HepG2 (cell line): Measurements from ENCODE around the gene TCF12. TPM values are rescaled to one million over a fixed set of nuclear protein-coding genes. Genes with fewer than 3 reads are reported as not detected.

Experiments
- AHR ChIP-seq: IDR thresholded peaks from 2 replicates; pipeline ENCODE4 v1.6.1; 2018; ENCODE audit warnings: missing genetic modification reagents, missing compliant biosample characterization
- CBX1 ChIP-seq: IDR thresholded peaks from one replicate; pipeline ENCODE4 v1.6.1; 2016; ENCODE audit warnings: antibody characterized with exemption, low read depth
- EHMT2 ChIP-seq: fragments of 200-600 bp; sonication (generic); IDR thresholded peaks from 2 replicates; pipeline ENCODE4 v1.7.0; 2017; ENCODE audit warnings: antibody characterized with exemption, low read depth, low read length, borderline replicate concordance
- FOXK1 ChIP-seq: sonication (generic); formaldehyde crosslinking; IDR thresholded peaks from 2 replicates; pipeline ENCODE4 v1.4.0; 2020; ENCODE audit warnings: low read depth, missing genetic modification reagents, borderline replicate concordance
- GATAD1 ChIP-seq: IDR thresholded peaks from 2 replicates; pipeline ENCODE4 v1.6.1; 2016; ENCODE audit warnings: missing genetic modification reagents, missing compliant biosample characterization
- HDAC6 ChIP-seq: fragments of 200-600 bp; sonication (generic); IDR thresholded peaks from 2 replicates; pipeline ENCODE4 v1.7.0; 2017; ENCODE audit warnings: mild to moderate bottlenecking, antibody characterized with exemption, low read length, low read depth
- IKZF1 ChIP-seq: fragments of 450-650 bp; IDR thresholded peaks from 2 replicates; pipeline ENCODE4 v1.7.1; 2016
- IRF2 ChIP-seq: IDR thresholded peaks from 2 replicates; pipeline ENCODE4 v1.6.1; 2018; ENCODE audit warnings: missing genetic modification reagents, missing compliant biosample characterization
- KLF11 ChIP-seq: IDR thresholded peaks from 2 replicates; pipeline ENCODE4 v1.6.1; 2016; ENCODE audit warnings: missing compliant biosample characterization
- KLF13 ChIP-seq: sonication (generic); formaldehyde crosslinking; IDR thresholded peaks from 2 replicates; pipeline ENCODE4 v1.4.0; 2020; ENCODE audit warnings: mild to moderate bottlenecking, missing genetic modification reagents
- PCBP1 ChIP-seq: fragments of 200-400 bp; formaldehyde crosslinking; IDR thresholded peaks from 2 replicates; pipeline ENCODE4 v1.6.1; 2017; ENCODE audit warnings: mild to moderate bottlenecking, low read depth, low read length, borderline replicate concordance
- PPARG ChIP-seq: conservative IDR thresholded peaks from 2 replicates; pipeline ENCODE4 v1.6.1; 2016; ENCODE audit warnings: missing biosample characterization, missing genetic modification reagents
- ZBTB7B ChIP-seq: sonication (generic); formaldehyde crosslinking; IDR thresholded peaks from 2 replicates; pipeline ENCODE4 v1.4.0; 2020; ENCODE audit warnings: missing genetic modification reagents
- ZC3H13 ChIP-seq: sonication (generic); formaldehyde crosslinking; IDR thresholded peaks from 2 replicates; pipeline ENCODE4 v1.8.1; 2023; ENCODE audit warnings: mild to moderate bottlenecking, missing genetic modification reagents, moderate library complexity
- ZNF138 ChIP-seq: sonication (generic); formaldehyde crosslinking; IDR thresholded peaks from 2 replicates; pipeline ENCODE4 v1.5.0; 2020; ENCODE audit warnings: mild to moderate bottlenecking, low read depth, missing genetic modification reagents
- ZNF331 ChIP-seq: sonication (generic); formaldehyde crosslinking; IDR thresholded peaks from 2 replicates; pipeline ENCODE4 v1.4.0; 2020; ENCODE audit warnings: missing genetic modification reagents
- ZNF780A ChIP-seq: sonication (generic); formaldehyde crosslinking; IDR thresholded peaks from 2 replicates; pipeline ENCODE4 v1.8.0; 2022; ENCODE audit warnings: mild to moderate bottlenecking, missing genetic modification reagents, moderate library complexity
- ZNF841 ChIP-seq: sonication (generic); formaldehyde crosslinking; IDR thresholded peaks from 2 replicates; pipeline ENCODE4 v1.8.1; 2023; ENCODE audit warnings: missing genetic modification reagents, borderline replicate concordance
- polyA plus RNA-seq, 8 experiments: library from polyadenylated mRNA; depleted of rRNA in 3 of 8; stranded (reverse) in 7 of 8; unstranded in 1 of 8; fragments of >200 nt; fragmentation: Illumina TruSeq in 4 of 8; extraction: Trizol in 4 of 8; gene quantifications; 2 replicates each; pipeline versions ENCODE4 v1.2.1 to v1.2.3, GENCODE V29; 2011 to 2016; ENCODE audit warnings: low read depth in 4 of 8, missing spikeins in 1 of 8, mixed read lengths in 1 of 8; ENCODE audit not compliant: insufficient read depth in 1 of 8
- total RNA-seq, 5 experiments: library from RNA; depleted of rRNA; stranded (reverse); fragments of >200 nt; fragmentation: Illumina TruSeq; extraction: Trizol; gene quantifications; 2 replicates each; pipeline ENCODE4 v1.2.3, GENCODE V29; 2016; ENCODE audit warnings: low read depth in 1 of 5
- TF ChIP-seq, protein P1 (sequence below): sonication (generic); formaldehyde crosslinking; IDR thresholded peaks from 2 replicates; pipeline ENCODE4 v1.4.0; 2020; ENCODE audit warnings: mild to moderate bottlenecking, missing genetic modification reagents
- TF ChIP-seq, protein P2 (sequence below): sonication (generic); formaldehyde crosslinking; IDR thresholded peaks from 2 replicates; pipeline ENCODE4 v1.8.1; 2023; ENCODE audit warnings: mild to moderate bottlenecking, missing genetic modification reagents, borderline replicate concordance
- TF ChIP-seq, protein P3 (sequence below): sonication (generic); formaldehyde crosslinking; IDR thresholded peaks from 2 replicates; pipeline ENCODE4 v1.5.1; 2020; ENCODE audit warnings: mild to moderate bottlenecking, moderate library complexity, missing genetic modification reagents
- TF ChIP-seq, protein P4 (sequence below), 2 experiments: IDR thresholded peaks; 2 replicates each; pipeline ENCODE4 v1.6.1; 2011 to 2012; ENCODE audit warnings: low read length in 2 of 2, borderline replicate concordance in 1 of 2, low read depth in 1 of 2, mild to moderate bottlenecking in 1 of 2, moderate library complexity in 1 of 2
- TF ChIP-seq, protein P5 (sequence below): sonication (generic); formaldehyde crosslinking; IDR thresholded peaks from 2 replicates; pipeline ENCODE4 v1.8.0; 2022; ENCODE audit warnings: mild to moderate bottlenecking, missing genetic modification reagents

Gene TCF12
- total and polyA plus RNA-seq, 2 of the 13 experiments (the other 11 are each of a cell fraction or from before 2014, with no cell fraction given): 48.6 to 51.1 TPM

GRCh38 chr15:56886932-56887781 lies 31.3 kb upstream of the TCF12 start (continued):
- peak; percentile 42; the same call in 1 of the 2 replicates for TF ChIP-seq AHR (CRISPR knock-in tag)
- TF ChIP-seq, protein P1, sequence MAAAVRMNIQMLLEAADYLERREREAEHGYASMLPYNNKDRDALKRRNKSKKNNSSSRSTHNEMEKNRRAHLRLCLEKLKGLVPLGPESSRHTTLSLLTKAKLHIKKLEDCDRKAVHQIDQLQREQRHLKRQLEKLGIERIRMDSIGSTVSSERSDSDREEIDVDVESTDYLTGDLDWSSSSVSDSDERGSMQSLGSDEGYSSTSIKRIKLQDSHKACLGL: peak; percentile 22
- TF ChIP-seq, protein P2, sequence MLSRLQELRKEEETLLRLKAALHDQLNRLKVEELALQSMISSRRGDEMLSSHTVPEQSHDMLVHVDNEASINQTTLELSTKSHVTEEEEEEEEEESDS (CRISPR knock-in tag): no peak
- TF ChIP-seq IRF2 (CRISPR knock-in tag): peak; percentile 76
- 0 out of 2 replicates have a peak, but pooled peaks have one; percentile 19 for TF ChIP-seq KLF11 (CRISPR knock-in tag)
- peak; percentile 67 for TF ChIP-seq PPARG (CRISPR knock-in tag)
- TF ChIP-seq GATAD1 (CRISPR knock-in tag): peak; percentile 86
- TF ChIP-seq CBX1: peak; percentile 87
- no peak for TF ChIP-seq ZNF780A (CRISPR knock-in tag)
- peak; percentile 64 for TF ChIP-seq ZC3H13 (CRISPR knock-in tag)
- peak; percentile 66; the same call in 1 of the 2 replicates for TF ChIP-seq EHMT2
- TF ChIP-seq, protein P3, sequence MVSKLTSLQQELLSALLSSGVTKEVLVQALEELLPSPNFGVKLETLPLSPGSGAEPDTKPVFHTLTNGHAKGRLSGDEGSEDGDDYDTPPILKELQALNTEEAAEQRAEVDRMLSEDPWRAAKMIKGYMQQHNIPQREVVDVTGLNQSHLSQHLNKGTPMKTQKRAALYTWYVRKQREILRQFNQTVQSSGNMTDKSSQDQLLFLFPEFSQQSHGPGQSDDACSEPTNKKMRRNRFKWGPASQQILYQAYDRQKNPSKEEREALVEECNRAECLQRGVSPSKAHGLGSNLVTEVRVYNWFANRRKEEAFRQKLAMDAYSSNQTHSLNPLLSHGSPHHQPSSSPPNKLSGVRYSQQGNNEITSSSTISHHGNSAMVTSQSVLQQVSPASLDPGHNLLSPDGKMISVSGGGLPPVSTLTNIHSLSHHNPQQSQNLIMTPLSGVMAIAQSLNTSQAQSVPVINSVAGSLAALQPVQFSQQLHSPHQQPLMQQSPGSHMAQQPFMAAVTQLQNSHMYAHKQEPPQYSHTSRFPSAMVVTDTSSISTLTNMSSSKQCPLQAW (CRISPR knock-in tag): peak; percentile 42; the same call in 1 of the 2 replicates
- TF ChIP-seq FOXK1 (CRISPR knock-in tag): peak; percentile 68; the same call in 1 of the 2 replicates
- TF ChIP-seq ZNF331: 0 out of 2 replicates have a peak, but pooled peaks have one; percentile 39
- no peak for TF ChIP-seq KLF13 (CRISPR knock-in tag)
- TF ChIP-seq PCBP1: peak; percentile 26; the same call in 1 of the 2 replicates
- no peak for TF ChIP-seq HDAC6
- TF ChIP-seq ZNF138: peak; percentile 87
- TF ChIP-seq, protein P4, sequence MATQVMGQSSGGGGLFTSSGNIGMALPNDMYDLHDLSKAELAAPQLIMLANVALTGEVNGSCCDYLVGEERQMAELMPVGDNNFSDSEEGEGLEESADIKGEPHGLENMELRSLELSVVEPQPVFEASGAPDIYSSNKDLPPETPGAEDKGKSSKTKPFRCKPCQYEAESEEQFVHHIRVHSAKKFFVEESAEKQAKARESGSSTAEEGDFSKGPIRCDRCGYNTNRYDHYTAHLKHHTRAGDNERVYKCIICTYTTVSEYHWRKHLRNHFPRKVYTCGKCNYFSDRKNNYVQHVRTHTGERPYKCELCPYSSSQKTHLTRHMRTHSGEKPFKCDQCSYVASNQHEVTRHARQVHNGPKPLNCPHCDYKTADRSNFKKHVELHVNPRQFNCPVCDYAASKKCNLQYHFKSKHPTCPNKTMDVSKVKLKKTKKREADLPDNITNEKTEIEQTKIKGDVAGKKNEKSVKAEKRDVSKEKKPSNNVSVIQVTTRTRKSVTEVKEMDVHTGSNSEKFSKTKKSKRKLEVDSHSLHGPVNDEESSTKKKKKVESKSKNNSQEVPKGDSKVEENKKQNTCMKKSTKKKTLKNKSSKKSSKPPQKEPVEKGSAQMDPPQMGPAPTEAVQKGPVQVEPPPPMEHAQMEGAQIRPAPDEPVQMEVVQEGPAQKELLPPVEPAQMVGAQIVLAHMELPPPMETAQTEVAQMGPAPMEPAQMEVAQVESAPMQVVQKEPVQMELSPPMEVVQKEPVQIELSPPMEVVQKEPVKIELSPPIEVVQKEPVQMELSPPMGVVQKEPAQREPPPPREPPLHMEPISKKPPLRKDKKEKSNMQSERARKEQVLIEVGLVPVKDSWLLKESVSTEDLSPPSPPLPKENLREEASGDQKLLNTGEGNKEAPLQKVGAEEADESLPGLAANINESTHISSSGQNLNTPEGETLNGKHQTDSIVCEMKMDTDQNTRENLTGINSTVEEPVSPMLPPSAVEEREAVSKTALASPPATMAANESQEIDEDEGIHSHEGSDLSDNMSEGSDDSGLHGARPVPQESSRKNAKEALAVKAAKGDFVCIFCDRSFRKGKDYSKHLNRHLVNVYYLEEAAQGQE (IDR thresholded peaks at IDR 0.05; ENCODE audit: borderline replicate concordance in 1 of 2, low read depth in 1 of 2, low read length in 2 of 2): no peak; a peak in 1 of 4 replicates
- peak; percentile 73 for TF ChIP-seq ZBTB7B (CRISPR knock-in tag)
- no peak for TF ChIP-seq IKZF1
- TF ChIP-seq ZNF841 (CRISPR knock-in tag): 0 out of 2 replicates have a peak, but pooled peaks have one; percentile 25
- TF ChIP-seq, protein P5, sequence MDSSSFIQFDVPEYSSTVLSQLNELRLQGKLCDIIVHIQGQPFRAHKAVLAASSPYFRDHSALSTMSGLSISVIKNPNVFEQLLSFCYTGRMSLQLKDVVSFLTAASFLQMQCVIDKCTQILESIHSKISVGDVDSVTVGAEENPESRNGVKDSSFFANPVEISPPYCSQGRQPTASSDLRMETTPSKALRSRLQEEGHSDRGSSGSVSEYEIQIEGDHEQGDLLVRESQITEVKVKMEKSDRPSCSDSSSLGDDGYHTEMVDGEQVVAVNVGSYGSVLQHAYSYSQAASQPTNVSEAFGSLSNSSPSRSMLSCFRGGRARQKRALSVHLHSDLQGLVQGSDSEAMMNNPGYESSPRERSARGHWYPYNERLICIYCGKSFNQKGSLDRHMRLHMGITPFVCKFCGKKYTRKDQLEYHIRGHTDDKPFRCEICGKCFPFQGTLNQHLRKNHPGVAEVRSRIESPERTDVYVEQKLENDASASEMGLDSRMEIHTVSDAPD (CRISPR knock-in tag): 0 out of 2 replicates have a peak, but pooled peaks have one; percentile 19
